Prostate gland (tissue), 2 donors: Measurements from ENCODE around the gene ARL15. TPM values are rescaled to one million over a fixed set of nuclear protein-coding genes. Genes with fewer than 3 reads are reported as not detected.

Experiments
- DNase-seq: peaks from one replicate; pipeline ENCODE4 v3.0.0-alpha.2; 2019; ENCODE audit warnings: low spot score
- H3K27ac ChIP-seq, 2 donors: fragments of 200-600 bp; sonication (generic); 2 replicates each; pipeline ENCODE4 v1.5.1; 2017 to 2019
- H3K27me3 ChIP-seq: fragments of 200-600 bp; sonication (generic); replicated peaks from 2 replicates; pipeline ENCODE4 v1.5.1; 2019; ENCODE audit not compliant: insufficient read depth
- H3K36me3 ChIP-seq, 2 donors: fragments of 200-600 bp; sonication (generic); 1 replicate in 1 of 2; 2 replicates in 1 of 2; pipeline versions ENCODE4 v1.5.1 to v1.8.1; 2017 to 2019
- H3K4me1 ChIP-seq: fragments of 200-600 bp; sonication (generic); replicated peaks from 2 replicates; pipeline ENCODE4 v1.5.1; 2019
- H3K4me3 ChIP-seq, 2 donors: fragments of 200-600 bp; sonication (generic); 2 replicates each; pipeline ENCODE4 v1.5.1; 2017 to 2019
- H3K9me3 ChIP-seq: fragments of 200-600 bp; sonication (generic); 2 replicates; pipeline ENCODE4 v1.5.1; 2017
- POLR2A ChIP-seq: fragments of 450-650 bp; IDR thresholded peaks from one replicate; pipeline ENCODE4 v1.6.1; 2016; ENCODE audit warnings: antibody characterized with exemption, mild to moderate bottlenecking
- POLR2AphosphoS5 ChIP-seq: sonication (generic); formaldehyde crosslinking; IDR thresholded peaks from one replicate; pipeline ENCODE4 v1.6.1; 2017; ENCODE audit warnings: antibody characterized with exemption
- WGBS: methylation state at CpG from one replicate; pipeline ENCODE4 v1.1.5; 2018; 5-methylcytosine and 5-hydroxymethylcytosine counted together
- intact Hi-C: fragments of 100-400 bp; cut with DNase I; formaldehyde crosslinking; loops from one replicate; pipeline ENCODE4 v1.14.2; 2022
- total RNA-seq, 2 donors: library from RNA; depleted of rRNA; stranded (reverse); fragments of >200 nt; gene quantifications; one replicate each; pipeline ENCODE4 v1.1.0, GENCODE V29; 2016
- TF ChIP-seq, protein P1 (sequence below), 4 experiments: fragments of 200-600 bp in 2 of 4; fragments of 450-650 bp in 2 of 4; sonication (generic) in 2 of 4; IDR thresholded peaks; 1 replicate in 3 of 4; 2 replicates in 1 of 4; pipeline ENCODE4 v1.5.1; 2016 to 2019; ENCODE audit warnings: antibody characterized with exemption in 4 of 4, mild to moderate bottlenecking in 2 of 4, moderate library complexity in 2 of 4

The ARL15 gene
- total RNA-seq, 2 donors from 2014 or later = 16.1 to 38.4 TPM

- WGBS = 85% methylated on average over 2 of the region's 2 CpGs
- intact Hi-C loops = no loop called here
- Histone ChIP-seq H3K9me3 (no peaks in the 10 kb centered on the region), H3K4me3 (no peak overlapping the region), H3K36me3 (no peaks in the 10 kb centered on the region), H3K27ac (no peak overlapping the region), H3K27me3 (no peaks in the 10 kb centered on the region), H3K4me1 (no peaks in the 10 kb centered on the region)
- no peak for DNase-seq
- TF ChIP-seq POLR2AphosphoS5 (no peak), POLR2A (no peak)
- TF ChIP-seq, protein P1, sequence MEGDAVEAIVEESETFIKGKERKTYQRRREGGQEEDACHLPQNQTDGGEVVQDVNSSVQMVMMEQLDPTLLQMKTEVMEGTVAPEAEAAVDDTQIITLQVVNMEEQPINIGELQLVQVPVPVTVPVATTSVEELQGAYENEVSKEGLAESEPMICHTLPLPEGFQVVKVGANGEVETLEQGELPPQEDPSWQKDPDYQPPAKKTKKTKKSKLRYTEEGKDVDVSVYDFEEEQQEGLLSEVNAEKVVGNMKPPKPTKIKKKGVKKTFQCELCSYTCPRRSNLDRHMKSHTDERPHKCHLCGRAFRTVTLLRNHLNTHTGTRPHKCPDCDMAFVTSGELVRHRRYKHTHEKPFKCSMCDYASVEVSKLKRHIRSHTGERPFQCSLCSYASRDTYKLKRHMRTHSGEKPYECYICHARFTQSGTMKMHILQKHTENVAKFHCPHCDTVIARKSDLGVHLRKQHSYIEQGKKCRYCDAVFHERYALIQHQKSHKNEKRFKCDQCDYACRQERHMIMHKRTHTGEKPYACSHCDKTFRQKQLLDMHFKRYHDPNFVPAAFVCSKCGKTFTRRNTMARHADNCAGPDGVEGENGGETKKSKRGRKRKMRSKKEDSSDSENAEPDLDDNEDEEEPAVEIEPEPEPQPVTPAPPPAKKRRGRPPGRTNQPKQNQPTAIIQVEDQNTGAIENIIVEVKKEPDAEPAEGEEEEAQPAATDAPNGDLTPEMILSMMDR (IDR thresholded peaks at IDR 0.05) = no peak
Observed at GRCh38 chr5:54086191-54086590, 224.2 kb downstream of the ARL15 start.

- TF ChIP-seq POLR2AphosphoS5 (no peak), POLR2A (no peak)
- TF ChIP-seq, protein P1 (IDR thresholded peaks at IDR 0.05) = no peak
- no peak for DNase-seq
- Histone ChIP-seq H3K9me3 (no peaks in the 10 kb centered on the region), H3K27ac (no peak overlapping the region), H3K27me3 (no peaks in the 10 kb centered on the region), H3K4me3 (no peak overlapping the region), H3K36me3 (no peaks in the 10 kb centered on the region), H3K4me1 (no peaks in the 10 kb centered on the region)
- 91% methylated on average over 4 of the region's 4 CpGs for WGBS
- intact Hi-C loops = no loop called here
Observed at GRCh38 chr5:54084696-54085095, 225.7 kb downstream of the ARL15 start.

DNA sequence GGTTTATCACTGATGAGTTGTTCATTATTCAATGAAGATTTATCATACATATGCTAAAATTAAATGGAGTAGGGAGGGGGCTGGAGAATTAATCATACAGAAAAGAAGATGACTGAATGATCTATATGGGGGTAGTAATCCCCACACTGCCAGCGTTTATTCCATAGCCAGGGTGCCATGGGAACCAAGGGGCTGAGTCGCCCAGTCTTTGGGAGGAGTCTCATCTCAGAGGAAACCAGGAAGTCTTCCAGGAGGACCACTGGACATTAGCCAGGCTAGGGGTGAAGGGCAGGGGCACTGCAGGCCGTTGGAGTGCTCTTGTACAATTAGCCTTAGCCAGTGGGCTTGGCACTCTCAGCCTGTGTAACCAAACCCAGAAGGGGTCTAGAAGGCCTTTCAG is 226.5 kb downstream of the ARL15 start:
- intact Hi-C loops = no loop called here
- TF ChIP-seq POLR2AphosphoS5 (no peak), POLR2A (no peak)
- TF ChIP-seq, protein P1 (IDR thresholded peaks at IDR 0.05) = no peak
- WGBS = 60% methylated on average over 3 of the region's 3 CpGs
- Histone ChIP-seq H3K27ac (no peak overlapping the region), H3K36me3 (no peaks in the 10 kb centered on the region), H3K4me3 (no peak overlapping the region), H3K27me3 (no peaks in the 10 kb centered on the region), H3K4me1 (no peaks in the 10 kb centered on the region), H3K9me3 (no peaks in the 10 kb centered on the region)
- DNase-seq = no peak

DNA sequence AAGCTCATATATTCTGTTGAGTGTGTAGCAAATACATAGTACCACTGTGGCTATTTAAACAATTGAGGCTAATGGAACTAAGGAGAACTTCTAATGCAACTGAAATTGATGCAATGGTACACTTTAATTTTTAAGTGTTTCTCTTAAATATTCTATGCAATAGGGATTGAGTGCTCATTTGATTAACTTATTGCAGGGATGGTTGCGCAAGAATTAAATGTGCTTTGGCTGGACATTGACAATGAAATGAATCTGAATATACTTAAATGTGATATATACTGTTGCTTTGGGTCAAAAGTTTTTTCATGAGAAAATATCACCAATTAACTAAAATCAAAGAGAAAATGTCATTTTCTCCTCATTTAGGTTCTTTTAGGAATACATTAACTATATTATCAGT is 227.1 kb downstream of the ARL15 start:
- Histone ChIP-seq H3K9me3 (no peaks in the 10 kb centered on the region), H3K27me3 (no peaks in the 10 kb centered on the region), H3K27ac (no peak overlapping the region), H3K4me1 (no peaks in the 10 kb centered on the region), H3K4me3 (no peak overlapping the region), H3K36me3 (no peaks in the 10 kb centered on the region)
- TF ChIP-seq POLR2A (no peak), POLR2AphosphoS5 (no peak)
- TF ChIP-seq, protein P1 (IDR thresholded peaks at IDR 0.05) = no peak
- 95% methylated on average over 1 of the region's 1 CpG for WGBS
- no peak for DNase-seq
- intact Hi-C loops = no loop called here

- Histone ChIP-seq H3K36me3 (no peaks in the 10 kb centered on the region), H3K4me1 (no peaks in the 10 kb centered on the region), H3K9me3 (no peaks in the 10 kb centered on the region), H3K27ac (no peak overlapping the region), H3K4me3 (no peak overlapping the region), H3K27me3 (no peaks in the 10 kb centered on the region)
- no peak for DNase-seq
- 96% methylated on average over 1 of the region's 1 CpG for WGBS
- intact Hi-C loops = no loop called here
- TF ChIP-seq, protein P1 (IDR thresholded peaks at IDR 0.05) = no peak
- TF ChIP-seq POLR2AphosphoS5 (no peak), POLR2A (no peak)
Observed at GRCh38 chr5:54081415-54081814, 229.0 kb downstream of the ARL15 start.
